Measurements from ENCODE around the gene PHEX. TPM values are rescaled to one million over a fixed set of nuclear protein-coding genes. Genes with fewer than 3 reads are reported as not detected.

Gene PHEX
- total and polyA plus RNA-seq, 7 donors, result 0.01 to 0.11 (median 0.04) TPM; not detected in 3

DNA sequence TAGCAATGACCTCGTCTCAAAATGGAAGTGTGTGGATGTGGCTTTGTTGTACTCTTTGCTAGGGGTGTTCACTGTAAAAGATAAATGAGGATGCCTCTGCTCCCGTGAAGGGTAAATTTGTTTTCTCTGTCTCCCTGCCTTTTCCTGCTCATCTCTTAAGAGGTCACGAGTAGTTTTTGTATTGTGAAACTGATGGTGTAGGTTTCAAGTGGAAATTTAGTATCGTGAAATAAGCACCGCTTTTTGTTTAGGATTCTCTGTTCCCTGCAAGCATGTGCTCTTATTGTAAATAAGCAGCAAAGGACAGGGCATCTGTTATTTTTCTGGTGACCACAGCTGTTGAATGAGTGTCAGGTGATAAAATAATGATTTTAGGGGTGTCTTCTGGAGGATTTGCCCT lies 104.6 kb downstream of the PHEX start:
- intact Hi-C loops (cut with DNase I), result loop anchor here (1.0 to 10.0 kb wide), 3 partner anchors 152 to 611 kb away; no protein-coding TSS in a partner anchor
- Histone ChIP-seq H3K27me3 (ENCODE audit: insufficient read depth in 3 of 3, low read length in 2 of 3) (peaks cover 0 to 6% (median 0%) of the 10 kb centered on the region in 3 donors), H3K27ac (no peak overlapping the region), H3K4me1 (no peaks in the 10 kb centered on the region), H3K4me3 (no peak overlapping the region), H3K9me3 (no peaks in the 10 kb centered on the region), H3K36me3 (ENCODE audit: insufficient read depth in 1 of 2, low read depth in 1 of 2) (no peaks in the 10 kb centered on the region)
- TF ChIP-seq CTCF (IDR thresholded peaks at IDR 0.05), result no peak
- no peak for DNase-seq
- no peak for ATAC-seq
- WGBS, 3 donors, result 44 to 60% (median 57%) methylated on average over 5 of the region's 5 CpGs

DNA sequence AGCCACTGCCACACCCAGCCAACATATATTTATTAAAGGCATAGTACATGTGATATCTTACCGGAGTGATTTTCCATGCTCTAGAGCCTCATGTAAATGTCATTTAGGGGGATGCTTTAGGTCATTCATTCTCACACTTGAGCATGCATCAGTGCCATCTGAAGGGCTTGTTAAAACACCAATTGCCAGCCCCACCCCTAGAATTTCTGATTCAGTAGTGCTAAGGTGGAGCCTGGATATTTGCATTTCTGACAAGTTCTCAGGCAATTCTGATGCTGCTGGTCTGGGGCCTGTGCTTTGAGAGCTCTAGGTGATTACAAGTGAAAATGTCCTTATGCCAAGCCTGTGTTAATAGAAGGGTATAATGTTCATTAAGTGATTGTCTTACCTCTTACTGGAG lies 107.7 kb downstream of the PHEX start:
- H3K27me3 ChIP-seq (ENCODE audit: insufficient read depth in 3 of 3, low read length in 2 of 3), result no peaks in the 10 kb centered on the region
- intact Hi-C loops (cut with DNase I), result loop anchor here (5.0 to 10.0 kb wide), 2 partner anchors 155 to 607 kb away; no protein-coding TSS in a partner anchor
- no peaks in the 10 kb centered on the region for H3K4me1 ChIP-seq
- no peak overlapping the region for H3K4me3 ChIP-seq
- WGBS, 3 donors, result 97 to 100% (median 100%) methylated on average over 1 of the region's 1 CpG
- no peak overlapping the region for H3K27ac ChIP-seq
- TF ChIP-seq CTCF (IDR thresholded peaks at IDR 0.05), result no peak
- ATAC-seq (no peak), DNase-seq (no peak)
- H3K36me3 ChIP-seq (ENCODE audit: insufficient read depth in 1 of 2, low read depth in 1 of 2), result no peaks in the 10 kb centered on the region
- H3K9me3 ChIP-seq, result no peaks in the 10 kb centered on the region

- no peaks in the 10 kb centered on the region for H3K36me3 ChIP-seq (ENCODE audit: insufficient read depth in 1 of 2, low read depth in 1 of 2)
- H3K4me1 ChIP-seq, result no peaks in the 10 kb centered on the region
- H3K4me3 ChIP-seq, result no peak overlapping the region
- no peak for TF ChIP-seq CTCF (IDR thresholded peaks at IDR 0.05)
- no peak for DNase-seq
- WGBS, 3 donors, result 71 to 97% (median 82%) methylated on average over 4 of the region's 4 CpGs
- no peaks in the 10 kb centered on the region for H3K9me3 ChIP-seq
- no peak for ATAC-seq
- H3K27me3 ChIP-seq (ENCODE audit: insufficient read depth in 3 of 3, low read length in 2 of 3), result no peaks in the 10 kb centered on the region
- H3K27ac ChIP-seq, result no peak overlapping the region
- intact Hi-C loops (cut with DNase I), result no loop called here
These were observed 109.1 kb downstream of the PHEX start for GRCh38 chrX:22141047-22141730.

GRCh38 chrX:22147214-22147613 lies 115.1 kb downstream of the PHEX start:
- no peaks in the 10 kb centered on the region for H3K36me3 ChIP-seq (ENCODE audit: insufficient read depth in 1 of 2, low read depth in 1 of 2)
- no peak overlapping the region for H3K27ac ChIP-seq
- DNase-seq (no peak), ATAC-seq (no peak)
- no peak for TF ChIP-seq CTCF (IDR thresholded peaks at IDR 0.05)
- WGBS, 3 donors, result 31 to 57% (median 53%) methylated on average over 1 of the region's 1 CpG
- no peaks in the 10 kb centered on the region for H3K9me3 ChIP-seq
- H3K4me1 ChIP-seq, result no peaks in the 10 kb centered on the region
- H3K4me3 ChIP-seq, result no peak overlapping the region
- H3K27me3 ChIP-seq (ENCODE audit: insufficient read depth in 3 of 3, low read length in 2 of 3), result no peaks in the 10 kb centered on the region
- intact Hi-C loops (cut with DNase I), result no loop called here

GRCh38 chrX:22147942-22148341 lies 115.8 kb downstream of the PHEX start:
- H3K4me3 ChIP-seq, result no peak overlapping the region
- no peak for TF ChIP-seq CTCF (IDR thresholded peaks at IDR 0.05)
- no peaks in the 10 kb centered on the region for H3K9me3 ChIP-seq
- H3K4me1 ChIP-seq, result no peaks in the 10 kb centered on the region
- 71 to 93% (median 89%) methylated on average over 3 of the region's 3 CpGs for WGBS, 3 donors
- DNase-seq, result no peak
- ATAC-seq, result no peak
- no peaks in the 10 kb centered on the region for H3K27me3 ChIP-seq (ENCODE audit: insufficient read depth in 3 of 3, low read length in 2 of 3)
- no peak overlapping the region for H3K27ac ChIP-seq
- intact Hi-C loops (cut with DNase I), result no loop called here
- no peaks in the 10 kb centered on the region for H3K36me3 ChIP-seq (ENCODE audit: insufficient read depth in 1 of 2, low read depth in 1 of 2)
